CD14-positive monocyte (primary cell): ENCODE measurements around the gene PTPRN2. TPM values are rescaled to one million over a fixed set of nuclear protein-coding genes. Genes with fewer than 3 reads are reported as not detected.

Experiments used
- DNase-seq, 3 donors: peaks; one replicate each; pipeline ENCODE4 v3.0.0-alpha.2; 2011 to 2022
- H2AFZ ChIP-seq: 2 replicates; pipeline ENCODE4 v1.6.0; 2012; ENCODE audit warnings: mild to moderate bottlenecking, low read depth, low read length, inconsistent platforms; ENCODE audit not compliant: insufficient read depth, poor library complexity, severe bottlenecking
- H3K27ac ChIP-seq, 2 donors: 1 replicate in 1 of 2; 2 replicates in 1 of 2; pipeline ENCODE4 v1.5.1; 2012 to 2013; ENCODE audit warnings: low read length in 2 of 2, control low read depth in 1 of 2, inconsistent platforms in 1 of 2, low read depth in 1 of 2, mild to moderate bottlenecking in 1 of 2
- H3K27me3 ChIP-seq, 2 donors: one replicate each; pipeline versions ENCODE4 v1.6.0 to v1.6.1; 2011 to 2013; ENCODE audit warnings: low read length in 2 of 2; ENCODE audit not compliant: control insufficient read depth in 2 of 2, insufficient read depth in 2 of 2
- H3K36me3 ChIP-seq, 2 donors: replicated peaks in 1 of 2; 1 replicate in 1 of 2; 2 replicates in 1 of 2; pipeline versions ENCODE4 v1.5.1 to v1.6.1; 2012 to 2013; ENCODE audit warnings: low read length in 2 of 2, control low read depth in 1 of 2, inconsistent platforms in 1 of 2, mild to moderate bottlenecking in 1 of 2; ENCODE audit not compliant: insufficient read depth in 2 of 2, control insufficient read depth in 1 of 2
- H3K4me1 ChIP-seq, 2 donors: 1 replicate in 1 of 2; 2 replicates in 1 of 2; pipeline versions ENCODE4 v1.5.1 to v1.6.1; 2012 to 2013; ENCODE audit warnings: low read length in 2 of 2, control low read depth in 1 of 2, inconsistent platforms in 1 of 2, mild to moderate bottlenecking in 1 of 2, moderate library complexity in 1 of 2; ENCODE audit not compliant: insufficient read depth in 2 of 2, control insufficient read depth in 1 of 2
- H3K4me2 ChIP-seq: replicated peaks from 2 replicates; pipeline ENCODE3; 2012; ENCODE audit warnings: low read length, moderate library complexity, mild to moderate bottlenecking; ENCODE audit not compliant: poor library complexity, severe bottlenecking; ENCODE audit errors: extremely low read depth
- H3K4me3 ChIP-seq, 3 experiments: fragments of 200-600 bp in 1 of 3; sonication (generic) in 1 of 3; replicated peaks in 1 of 3; 1 replicate in 2 of 3; 2 replicates in 1 of 3; pipeline ENCODE4 v1.5.1; 2011 to 2013; ENCODE audit warnings: low read length in 3 of 3, mild to moderate bottlenecking in 3 of 3, control low read depth in 2 of 3, low read depth in 2 of 3, inconsistent platforms in 1 of 3, moderate library complexity in 1 of 3
- H3K79me2 ChIP-seq: 2 replicates; pipeline ENCODE4 v1.6.0; 2012; ENCODE audit warnings: mild to moderate bottlenecking, control low read depth, inconsistent platforms, low read length, moderate library complexity; ENCODE audit not compliant: insufficient read depth
- H3K9ac ChIP-seq: 2 replicates; pipeline ENCODE4 v1.6.0; 2017; ENCODE audit warnings: low read length, mild to moderate bottlenecking; ENCODE audit not compliant: insufficient read depth, poor library complexity, severe bottlenecking
- H3K9me3 ChIP-seq, 2 donors: replicated peaks in 1 of 2; 1 replicate in 1 of 2; 2 replicates in 1 of 2; pipeline versions ENCODE4 v1.5.1 to v1.6.1; 2012 to 2013; ENCODE audit warnings: low read length in 2 of 2, control low read depth in 1 of 2; ENCODE audit not compliant: control insufficient read depth in 1 of 2, insufficient read depth in 1 of 2
- H4K20me1 ChIP-seq: 2 replicates; pipeline ENCODE4 v1.6.0; 2012; ENCODE audit warnings: mild to moderate bottlenecking, low read length, control low read depth, moderate library complexity; ENCODE audit not compliant: insufficient read depth
- H3K27ac Mint-ChIP-seq, 7 donors: one replicate each; pipeline ENCODE4 v1.8.0; 2020; ENCODE audit warnings: mild to moderate bottlenecking in 7 of 7, mixed read lengths in 7 of 7, moderate library complexity in 6 of 7, inconsistent platforms in 2 of 7
- H3K27me3 Mint-ChIP-seq, 3 donors: one replicate each; pipeline ENCODE4 v1.8.0; 2021 to 2022; ENCODE audit warnings: low read depth in 3 of 3, mild to moderate bottlenecking in 3 of 3, mixed read lengths in 3 of 3, moderate library complexity in 3 of 3, inconsistent platforms in 1 of 3
- H3K36me3 Mint-ChIP-seq, 2 donors: one replicate each; pipeline ENCODE4 v1.8.0; 2020; ENCODE audit warnings: mixed read lengths in 2 of 2, inconsistent platforms in 1 of 2, mild to moderate bottlenecking in 1 of 2
- H3K4me1 Mint-ChIP-seq: one replicate; pipeline ENCODE4 v1.8.0; 2020; ENCODE audit warnings: mild to moderate bottlenecking, mixed read lengths
- H3K4me3 Mint-ChIP-seq, 2 donors: one replicate each; pipeline ENCODE4 v1.8.0; 2020; ENCODE audit warnings: mild to moderate bottlenecking in 2 of 2, mixed read lengths in 2 of 2, moderate library complexity in 1 of 2
- H3K9me3 Mint-ChIP-seq, 7 donors: one replicate each; pipeline ENCODE4 v1.8.0; 2020 to 2022; ENCODE audit warnings: mixed read lengths in 7 of 7, mild to moderate bottlenecking in 6 of 7, moderate library complexity in 6 of 7, inconsistent platforms in 2 of 7
- CTCF ChIP-seq: fragments of 200-600 bp; IDR thresholded peaks from one replicate; pipeline ENCODE4 v1.8.0; 2022; ENCODE audit warnings: antibody characterized with exemption, mild to moderate bottlenecking
- WGBS: methylation state at CpG from one replicate; pipeline ENCODE4 v1.1.5; 2013; ENCODE audit warnings: missing lambda C conversion rate; ENCODE audit not compliant: insufficient coverage; 5-methylcytosine and 5-hydroxymethylcytosine counted together
- intact Hi-C, 2 donors: fragments of 100-400 bp; cut with micrococcal nuclease; formaldehyde crosslinking; loops; one replicate each; pipeline versions ENCODE4 v1.15.0 to v1.15.1; 2023
- polyA plus RNA-seq, 3 donors: library from polyadenylated mRNA; depleted of rRNA in 1 of 3; unstranded in 2 of 3; stranded (reverse) in 1 of 3; fragments of 300-500 nt in 2 of 3; fragments of >200 nt in 1 of 3; fragmentation: Illumina TruSeq in 2 of 3; gene quantifications; 1 replicate in 2 of 3; 2 replicates in 1 of 3; pipeline ENCODE4 v1.2.3, GENCODE V29; 2012 to 2021

Gene PTPRN2
- polyA plus RNA-seq, 3 donors = 0.25 to 1.4 (median 0.97) TPM

- 92% methylated on average over 12 of the region's 14 CpGs for WGBS
- DNase-seq = no peak
- H3K4me2 ChIP-seq = no peak overlapping the region
- no peaks in the 10 kb centered on the region for H3K36me3 Mint-ChIP-seq
- H3K9ac ChIP-seq = no peak overlapping the region
- H3K27me3 Mint-ChIP-seq = peaks cover 4 to 8% (median 6%) of the 10 kb centered on the region in 3 donors
- no peak overlapping the region for H3K4me3 Mint-ChIP-seq
- H3K27me3 ChIP-seq = no peaks in the 10 kb centered on the region
- H3K9me3 Mint-ChIP-seq = peaks cover 0 to 5% (median 0%) of the 10 kb centered on the region in 7 donors
- TF ChIP-seq CTCF = no peak
- no peaks in the 10 kb centered on the region for H3K36me3 ChIP-seq
- no peaks in the 10 kb centered on the region for H3K4me1 ChIP-seq
- H3K27ac Mint-ChIP-seq = peak overlapping the region in 1 of 7 donors; percentile 4
- no peaks in the 10 kb centered on the region for H3K79me2 ChIP-seq
- H3K27ac ChIP-seq = no peak overlapping the region
- no peaks in the 10 kb centered on the region for H4K20me1 ChIP-seq
- intact Hi-C loops = no loop called here
- H3K4me1 Mint-ChIP-seq = no peaks in the 10 kb centered on the region
- H3K4me3 ChIP-seq = no peak overlapping the region
- no peaks in the 10 kb centered on the region for H3K9me3 ChIP-seq
- no peak overlapping the region for H2AFZ ChIP-seq
Measured at GRCh38 chr7:157901166-157901565, 686.5 kb downstream of the PTPRN2 start.

DNA sequence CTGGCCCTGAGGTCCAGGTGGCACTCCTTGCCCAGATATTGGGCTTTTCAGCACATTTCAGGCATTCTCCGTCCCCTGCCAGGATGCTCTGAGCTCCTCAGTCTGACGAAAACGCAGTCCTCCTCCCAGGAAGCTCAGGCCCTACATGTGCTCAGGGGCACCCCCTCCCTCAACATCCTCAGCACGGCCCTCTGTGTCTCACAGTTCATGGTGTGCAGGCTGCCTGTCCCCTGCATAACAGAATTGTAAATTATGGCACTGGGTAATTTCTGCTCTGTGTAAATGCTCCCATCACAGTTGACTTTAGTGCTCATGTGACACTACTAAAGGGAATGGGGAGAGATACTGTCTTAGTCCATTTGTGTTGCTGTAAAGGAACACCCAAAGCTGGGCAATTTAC lies 687.1 kb downstream of the PTPRN2 start:
- 94% methylated on average over 3 of the region's 4 CpGs for WGBS
- no peaks in the 10 kb centered on the region for H3K36me3 ChIP-seq
- H3K9me3 ChIP-seq = no peaks in the 10 kb centered on the region
- H3K27ac ChIP-seq = no peak overlapping the region
- Mint-ChIP-seq H3K36me3 (no peaks in the 10 kb centered on the region), H3K27ac (no peak overlapping the region), H3K27me3 (peaks cover 4 to 7% (median 6%) of the 10 kb centered on the region in 3 donors), H3K4me1 (no peaks in the 10 kb centered on the region), H3K4me3 (no peak overlapping the region), H3K9me3 (peaks cover 0 to 5% (median 0%) of the 10 kb centered on the region in 7 donors)
- no peaks in the 10 kb centered on the region for H3K4me1 ChIP-seq
- intact Hi-C loops = no loop called here
- H2AFZ ChIP-seq = no peak overlapping the region
- DNase-seq = no peak
- no peak for TF ChIP-seq CTCF
- no peak overlapping the region for H3K4me3 ChIP-seq
- H3K9ac ChIP-seq = no peak overlapping the region
- no peaks in the 10 kb centered on the region for H4K20me1 ChIP-seq
- H3K27me3 ChIP-seq = no peaks in the 10 kb centered on the region
- H3K4me2 ChIP-seq = no peak overlapping the region
- H3K79me2 ChIP-seq = no peaks in the 10 kb centered on the region
